Panc1 (cell line): ENCODE measurements around the gene CTRB1.

Source experiments
- POLR2AphosphoS5 ChIP-seq: IDR thresholded peaks from 2 replicates; pipeline ENCODE4 v1.6.1; 2012; ENCODE audit warnings: mild to moderate bottlenecking, low read depth, low read length, moderate library complexity
- SIN3A ChIP-seq: IDR thresholded peaks from 2 replicates; pipeline ENCODE4 v1.6.1; 2012; ENCODE audit warnings: low read depth, mild to moderate bottlenecking, low read length, moderate library complexity, borderline replicate concordance; ENCODE audit not compliant: insufficient read depth
- TCF7L2 ChIP-seq: IDR thresholded peaks from 2 replicates; pipeline ENCODE4 v1.6.1; 2011; ENCODE audit warnings: mild to moderate bottlenecking, low read depth, low read length, inconsistent platforms
- TF ChIP-seq, protein P1 (sequence below): fragments of 450-650 bp; IDR thresholded peaks from 2 replicates; pipeline ENCODE4 v1.5.1; 2017; ENCODE audit warnings: mild to moderate bottlenecking
- TF ChIP-seq, protein P2 (sequence below), 2 experiments: IDR thresholded peaks; 2 replicates each; pipeline ENCODE4 v1.6.1; 2011 to 2012; ENCODE audit warnings: low read depth in 2 of 2, control low read depth in 1 of 2, low read length in 1 of 2, mild to moderate bottlenecking in 1 of 2, moderate library complexity in 1 of 2; ENCODE audit not compliant: insufficient read depth in 1 of 2

DNA sequence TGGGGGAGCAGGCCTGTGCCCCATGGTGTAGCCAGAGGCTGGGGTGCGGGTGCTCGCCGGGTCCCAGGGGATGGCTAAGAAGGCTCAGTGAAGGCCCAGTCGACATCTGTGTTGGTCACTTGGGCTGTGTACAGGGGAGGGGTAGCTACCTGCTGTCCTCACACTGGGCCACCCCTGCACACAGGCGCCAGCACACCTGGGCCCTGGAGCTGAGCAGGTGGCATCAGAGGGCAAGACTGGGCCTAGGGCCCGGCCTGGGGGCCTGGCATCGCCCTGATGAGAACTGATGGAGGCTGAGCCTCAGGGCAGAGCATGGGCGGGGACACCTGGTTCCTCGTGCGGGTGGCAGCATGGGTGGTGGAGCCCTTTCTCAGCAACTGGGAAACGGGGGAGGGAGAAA, 11.0 kb upstream of the CTRB1 start:
- TF ChIP-seq, protein P1, sequence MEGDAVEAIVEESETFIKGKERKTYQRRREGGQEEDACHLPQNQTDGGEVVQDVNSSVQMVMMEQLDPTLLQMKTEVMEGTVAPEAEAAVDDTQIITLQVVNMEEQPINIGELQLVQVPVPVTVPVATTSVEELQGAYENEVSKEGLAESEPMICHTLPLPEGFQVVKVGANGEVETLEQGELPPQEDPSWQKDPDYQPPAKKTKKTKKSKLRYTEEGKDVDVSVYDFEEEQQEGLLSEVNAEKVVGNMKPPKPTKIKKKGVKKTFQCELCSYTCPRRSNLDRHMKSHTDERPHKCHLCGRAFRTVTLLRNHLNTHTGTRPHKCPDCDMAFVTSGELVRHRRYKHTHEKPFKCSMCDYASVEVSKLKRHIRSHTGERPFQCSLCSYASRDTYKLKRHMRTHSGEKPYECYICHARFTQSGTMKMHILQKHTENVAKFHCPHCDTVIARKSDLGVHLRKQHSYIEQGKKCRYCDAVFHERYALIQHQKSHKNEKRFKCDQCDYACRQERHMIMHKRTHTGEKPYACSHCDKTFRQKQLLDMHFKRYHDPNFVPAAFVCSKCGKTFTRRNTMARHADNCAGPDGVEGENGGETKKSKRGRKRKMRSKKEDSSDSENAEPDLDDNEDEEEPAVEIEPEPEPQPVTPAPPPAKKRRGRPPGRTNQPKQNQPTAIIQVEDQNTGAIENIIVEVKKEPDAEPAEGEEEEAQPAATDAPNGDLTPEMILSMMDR = no peak
- TF ChIP-seq, protein P2, sequence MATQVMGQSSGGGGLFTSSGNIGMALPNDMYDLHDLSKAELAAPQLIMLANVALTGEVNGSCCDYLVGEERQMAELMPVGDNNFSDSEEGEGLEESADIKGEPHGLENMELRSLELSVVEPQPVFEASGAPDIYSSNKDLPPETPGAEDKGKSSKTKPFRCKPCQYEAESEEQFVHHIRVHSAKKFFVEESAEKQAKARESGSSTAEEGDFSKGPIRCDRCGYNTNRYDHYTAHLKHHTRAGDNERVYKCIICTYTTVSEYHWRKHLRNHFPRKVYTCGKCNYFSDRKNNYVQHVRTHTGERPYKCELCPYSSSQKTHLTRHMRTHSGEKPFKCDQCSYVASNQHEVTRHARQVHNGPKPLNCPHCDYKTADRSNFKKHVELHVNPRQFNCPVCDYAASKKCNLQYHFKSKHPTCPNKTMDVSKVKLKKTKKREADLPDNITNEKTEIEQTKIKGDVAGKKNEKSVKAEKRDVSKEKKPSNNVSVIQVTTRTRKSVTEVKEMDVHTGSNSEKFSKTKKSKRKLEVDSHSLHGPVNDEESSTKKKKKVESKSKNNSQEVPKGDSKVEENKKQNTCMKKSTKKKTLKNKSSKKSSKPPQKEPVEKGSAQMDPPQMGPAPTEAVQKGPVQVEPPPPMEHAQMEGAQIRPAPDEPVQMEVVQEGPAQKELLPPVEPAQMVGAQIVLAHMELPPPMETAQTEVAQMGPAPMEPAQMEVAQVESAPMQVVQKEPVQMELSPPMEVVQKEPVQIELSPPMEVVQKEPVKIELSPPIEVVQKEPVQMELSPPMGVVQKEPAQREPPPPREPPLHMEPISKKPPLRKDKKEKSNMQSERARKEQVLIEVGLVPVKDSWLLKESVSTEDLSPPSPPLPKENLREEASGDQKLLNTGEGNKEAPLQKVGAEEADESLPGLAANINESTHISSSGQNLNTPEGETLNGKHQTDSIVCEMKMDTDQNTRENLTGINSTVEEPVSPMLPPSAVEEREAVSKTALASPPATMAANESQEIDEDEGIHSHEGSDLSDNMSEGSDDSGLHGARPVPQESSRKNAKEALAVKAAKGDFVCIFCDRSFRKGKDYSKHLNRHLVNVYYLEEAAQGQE (IDR thresholded peaks at IDR 0.05; ENCODE audit: insufficient read depth in 1 of 2, low read depth in 2 of 2, low read length in 1 of 2) = no peak
- TF ChIP-seq POLR2AphosphoS5 (no peak), SIN3A (no peak), TCF7L2 (no peak)
